ENCODE data around the gene DAZAP1.
A peak's percentile ranks its signal among the peaks of the same experiment; 100 is the strongest.

The DAZAP1 gene

GRCh38 chr19:1459479-1459878, 52.1 kb downstream of the DAZAP1 start:
- no peak for DNase-seq (ENCODE audit: low spot score)

- DNase-seq (ENCODE audit: low spot score) = no peak
These were observed 52.9 kb downstream of the DAZAP1 start for GRCh38 chr19:1460033-1460995.

GRCh38 chr19:1461862-1462261, 54.5 kb downstream of the DAZAP1 start:
- DNase-seq (ENCODE audit: low spot score) = no peak

GRCh38 chr19:1465191-1466016, 58.0 kb downstream of the DAZAP1 start:
- DNase-seq (ENCODE audit: low spot score) = peak; percentile 74

- no peak for DNase-seq (ENCODE audit: low spot score)
These were observed 58.7 kb downstream of the DAZAP1 start for GRCh38 chr19:1466018-1466460.

GRCh38 chr19:1466461-1467214, 59.3 kb downstream of the DAZAP1 start:
- DNase-seq (ENCODE audit: low spot score) = no peak

- DNase-seq (ENCODE audit: low spot score) = no peak
These were observed 59.8 kb downstream of the DAZAP1 start for GRCh38 chr19:1467215-1467489.

GRCh38 chr19:1467490-1468273, 60.3 kb downstream of the DAZAP1 start:
- DNase-seq (ENCODE audit: low spot score) = no peak

- no peak for DNase-seq (ENCODE audit: low spot score)
These were observed 61.0 kb downstream of the DAZAP1 start for GRCh38 chr19:1468274-1468820.

- no peak for DNase-seq (ENCODE audit: low spot score)
These were observed 61.5 kb downstream of the DAZAP1 start for GRCh38 chr19:1468821-1469254.

GRCh38 chr19:1469255-1470054, 62.1 kb downstream of the DAZAP1 start:
- DNase-seq (ENCODE audit: low spot score) = no peak

GRCh38 chr19:1470055-1470304, 62.6 kb downstream of the DAZAP1 start:
- no peak for DNase-seq (ENCODE audit: low spot score)

GRCh38 chr19:1470305-1471009, 63.1 kb downstream of the DAZAP1 start:
- peak; percentile 58 for DNase-seq (ENCODE audit: low spot score)

GRCh38 chr19:1471010-1471514, 63.7 kb downstream of the DAZAP1 start:
- no peak for DNase-seq (ENCODE audit: low spot score)

GRCh38 chr19:1471515-1472160, 64.3 kb downstream of the DAZAP1 start:
- no peak for DNase-seq (ENCODE audit: low spot score)

- DNase-seq (ENCODE audit: low spot score) = no peak
These were observed 65.1 kb downstream of the DAZAP1 start for GRCh38 chr19:1472231-1473084.

- DNase-seq (ENCODE audit: low spot score) = no peak
These were observed 65.9 kb downstream of the DAZAP1 start for GRCh38 chr19:1473085-1473851.
